GM23248 (cell line): ENCODE data around the gene CEBPA. TPM values are rescaled to one million over a fixed set of nuclear protein-coding genes. Genes with fewer than 3 reads are reported as not detected.

ENCODE experiments used
- DNase-seq: peaks from one replicate; pipeline ENCODE4 v3.0.0-alpha.2; 2015
- H2AFZ ChIP-seq: fragments of 200-600 bp; sonication (generic); 2 replicates; pipeline ENCODE4 v1.6.1; 2016; ENCODE audit warnings: antibody characterized with exemption
- H3F3A ChIP-seq: fragments of 200-600 bp; sonication (generic); 2 replicates; pipeline ENCODE4 v1.6.1; 2016; ENCODE audit warnings: mild to moderate bottlenecking, antibody characterized with exemption, mixed run types; ENCODE audit not compliant: insufficient read depth
- H3K27ac ChIP-seq: fragments of 200-600 bp; sonication (generic); 2 replicates; pipeline ENCODE4 v1.5.1; 2016; ENCODE audit warnings: mild to moderate bottlenecking
- H3K27me3 ChIP-seq: fragments of 200-600 bp; sonication (generic); replicated peaks from 2 replicates; pipeline ENCODE4 v1.6.1; 2016; ENCODE audit warnings: mild to moderate bottlenecking; ENCODE audit not compliant: insufficient read depth
- H3K36me3 ChIP-seq: fragments of 200-600 bp; sonication (generic); 2 replicates; pipeline ENCODE4 v1.6.1; 2016; ENCODE audit warnings: low read depth, mild to moderate bottlenecking
- H3K4me1 ChIP-seq: fragments of 200-600 bp; sonication (generic); 2 replicates; pipeline ENCODE4 v1.6.1; 2016; ENCODE audit warnings: mild to moderate bottlenecking; ENCODE audit not compliant: insufficient read depth
- H3K4me2 ChIP-seq: fragments of 200-600 bp; sonication (generic); one replicate; pipeline ENCODE4 v1.6.1; 2016; ENCODE audit warnings: mild to moderate bottlenecking; ENCODE audit not compliant: unreplicated experiment
- H3K4me3 ChIP-seq: fragments of 200-600 bp; sonication (generic); 2 replicates; pipeline ENCODE4 v1.5.1; 2016; ENCODE audit warnings: mild to moderate bottlenecking
- H3K79me2 ChIP-seq: fragments of 200-600 bp; sonication (generic); 2 replicates; pipeline ENCODE4 v1.6.1; 2016; ENCODE audit warnings: mild to moderate bottlenecking; ENCODE audit not compliant: insufficient read depth
- H3K9ac ChIP-seq: fragments of 200-600 bp; sonication (generic); 2 replicates; pipeline ENCODE4 v1.6.1; 2016; ENCODE audit warnings: mild to moderate bottlenecking
- H3K9me2 ChIP-seq: fragments of 200-600 bp; sonication (generic); 2 replicates; pipeline ENCODE4 v1.6.1; 2016; ENCODE audit warnings: mixed run types, mild to moderate bottlenecking, moderate library complexity; ENCODE audit not compliant: insufficient read depth
- H3K9me3 ChIP-seq: fragments of 200-600 bp; sonication (generic); one replicate; pipeline ENCODE4 v1.6.1; 2017; ENCODE audit warnings: low read depth
- H4K20me1 ChIP-seq: fragments of 200-600 bp; sonication (generic); 2 replicates; pipeline ENCODE4 v1.6.0; 2016; ENCODE audit not compliant: insufficient read depth
- EZH2 ChIP-seq: fragments of 200-600 bp; sonication (generic); IDR thresholded peaks from 2 replicates; pipeline ENCODE4 v1.6.1; 2018; ENCODE audit warnings: antibody characterized with exemption, mild to moderate bottlenecking; ENCODE audit not compliant: insufficient read depth, poor library complexity, severe bottlenecking
- EZH2phosphoT487 ChIP-seq: fragments of 200-600 bp; sonication (generic); IDR thresholded peaks from 2 replicates; pipeline ENCODE4 v1.6.1; 2018; ENCODE audit warnings: antibody characterized with exemption, moderate library complexity, mild to moderate bottlenecking, low read depth; ENCODE audit not compliant: insufficient read depth
- WGBS, 2 experiments: methylation state at CpG; one replicate each; pipeline ENCODE4 v1.1.6; 2015 to 2017; ENCODE audit warnings: low lambda C conversion rate in 2 of 2, low coverage in 1 of 2; ENCODE audit errors: missing lambda C conversion rate in 2 of 2; 5-methylcytosine and 5-hydroxymethylcytosine counted together
- in situ Hi-C: fragments of 300-500 bp; cut with MboI; formaldehyde crosslinking; loops from 2 replicates; pipeline ENCODE4 v1.15.0; 2020
- polyA plus RNA-seq: library from polyadenylated mRNA; unstranded; fragments of >200 nt; fragmentation: Nextera tagmentation; extraction: Ambion mirVana; gene quantifications from 2 replicates; pipeline ENCODE4 v1.2.1, GENCODE V29; 2016
- total RNA-seq: library from RNA; depleted of rRNA; stranded (reverse); fragments of >200 nt; shearing (Covaris generic); gene quantifications from 2 replicates; pipeline ENCODE4 v1.2.3, GENCODE V29; 2014

The CEBPA gene
- total and polyA plus RNA-seq, 2 experiments from 2014 or later = 0.22 TPM; not detected in 1

DNA sequence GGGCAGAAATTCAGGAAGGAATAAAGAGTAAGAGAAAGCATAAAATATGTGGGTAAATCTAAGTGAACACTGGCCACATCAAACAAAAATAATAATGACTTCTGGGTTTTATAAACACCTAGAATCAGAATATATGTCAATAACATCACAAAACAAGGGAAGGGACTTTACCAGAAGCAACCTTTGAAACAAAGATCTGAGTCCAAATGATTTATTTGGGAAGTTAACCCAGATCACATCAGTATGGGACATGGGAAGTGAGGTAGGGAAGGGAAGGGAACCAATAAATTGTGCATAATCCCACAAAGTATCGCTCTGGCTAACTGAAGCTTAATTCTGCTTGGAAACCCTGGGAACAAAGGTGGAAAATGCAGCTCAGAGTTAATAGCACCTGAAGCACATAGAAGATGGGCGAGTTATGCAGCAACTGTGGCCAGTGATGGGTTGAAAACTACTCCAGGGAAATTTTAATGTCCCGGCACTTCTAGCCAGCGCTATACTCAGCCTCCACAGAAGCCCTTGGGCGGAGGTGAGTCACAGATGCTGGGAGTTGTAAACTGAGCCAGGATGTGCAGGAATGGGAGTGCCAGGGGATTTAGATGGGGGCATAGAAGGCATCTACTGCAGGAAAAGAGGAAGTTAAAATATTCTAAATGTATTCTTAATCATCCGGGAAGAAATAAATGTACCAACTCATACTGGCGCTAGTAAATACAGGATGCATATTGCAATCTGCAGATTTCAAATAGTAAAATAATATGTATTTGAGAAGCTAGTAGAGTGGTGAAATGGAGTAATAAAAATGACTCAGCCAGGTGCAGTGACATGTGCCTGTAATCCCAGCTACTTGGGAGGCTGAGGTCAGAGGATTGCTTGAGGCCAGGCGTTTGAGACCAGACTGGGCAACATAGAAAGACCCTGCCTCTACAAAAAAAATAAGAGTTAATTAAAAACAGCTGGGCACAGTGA, 37.0 kb upstream of the CEBPA start:
- Histone ChIP-seq H3F3A (no peaks in the 10 kb centered on the region), H3K4me3 (no peak overlapping the region), H3K79me2 (no peaks in the 10 kb centered on the region), H3K9me3 (no peaks in the 10 kb centered on the region), H3K4me2 (no peak overlapping the region), H4K20me1 (no peaks in the 10 kb centered on the region; the same call in 1 of the 2 replicates), H3K9me2 (no peaks in the 10 kb centered on the region), H3K9ac (no peak overlapping the region), H2AFZ (no peak overlapping the region), H3K4me1 (no peaks in the 10 kb centered on the region), H3K27me3 (peaks cover 20% of the 10 kb centered on the region), H3K27ac (no peak overlapping the region), H3K36me3 (no peaks in the 10 kb centered on the region)
- WGBS, 2 experiments = 76 to 83% methylated on average over 8 of the region's 8 CpGs
- DNase-seq = no peak
- TF ChIP-seq EZH2 = no peak
- TF ChIP-seq EZH2phosphoT487 = no peak
- in situ Hi-C loops = no loop called here

DNA sequence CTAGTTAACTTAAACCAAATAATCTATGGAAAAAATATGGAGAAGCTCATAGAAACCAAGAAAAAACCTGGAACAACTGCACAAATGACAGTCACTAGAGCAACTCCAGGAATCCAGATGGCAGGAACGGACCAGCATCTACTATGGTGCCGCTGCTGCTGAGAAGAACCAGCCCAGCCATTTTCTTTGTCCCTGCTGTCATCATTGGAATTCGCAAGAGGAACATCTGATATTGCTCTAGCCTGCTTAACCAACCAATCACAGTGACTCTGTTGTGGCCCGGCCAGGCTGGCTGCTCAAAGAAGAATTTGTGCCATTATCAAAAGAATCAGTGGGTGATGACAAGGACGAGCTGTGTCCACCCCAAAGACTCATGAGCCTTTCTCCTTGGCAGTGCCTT, 33.1 kb upstream of the CEBPA start:
- Histone ChIP-seq H4K20me1 (no peaks in the 10 kb centered on the region; the same call in 1 of the 2 replicates), H3K9me2 (no peaks in the 10 kb centered on the region), H3K9me3 (no peaks in the 10 kb centered on the region), H3K4me1 (no peaks in the 10 kb centered on the region), H2AFZ (no peak overlapping the region), H3K27ac (no peak overlapping the region), H3F3A (no peaks in the 10 kb centered on the region), H3K4me3 (no peak overlapping the region), H3K27me3 (no peaks in the 10 kb centered on the region), H3K79me2 (no peaks in the 10 kb centered on the region), H3K4me2 (no peak overlapping the region), H3K9ac (no peak overlapping the region), H3K36me3 (no peaks in the 10 kb centered on the region)
- whole genome bisulfite sequencing, 2 experiments = 44 to 59% methylated on average over 5 of the region's 5 CpGs
- in situ Hi-C loops = no loop called here
- TF ChIP-seq EZH2phosphoT487 = no peak
- TF ChIP-seq EZH2 = no peak
- DNase-seq = no peak

DNA sequence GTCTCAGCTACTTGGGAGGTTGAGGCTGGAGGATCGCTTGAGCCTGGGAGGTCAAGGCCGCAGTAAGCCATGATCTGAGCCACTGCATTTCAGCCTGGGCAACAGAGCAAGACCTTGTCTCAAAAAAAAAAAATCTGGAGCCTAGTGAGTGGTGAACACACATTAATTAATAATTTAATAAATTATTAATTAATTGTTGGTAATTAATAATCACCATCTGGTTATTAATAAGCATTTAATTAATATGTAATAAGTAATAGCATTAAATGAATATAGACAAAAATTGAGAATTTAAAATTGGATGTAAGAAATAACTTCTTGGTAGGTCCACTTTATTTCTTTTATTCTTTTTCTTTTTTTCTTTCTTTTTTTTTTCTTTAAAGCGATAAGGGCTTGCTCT, 31.9 kb upstream of the CEBPA start:
- no peaks in the 10 kb centered on the region for H3K79me2 ChIP-seq
- no peak for DNase-seq
- no peak overlapping the region for H3K4me3 ChIP-seq
- H3F3A ChIP-seq = no peaks in the 10 kb centered on the region
- H3K9me3 ChIP-seq = no peaks in the 10 kb centered on the region
- no peak overlapping the region for H3K27ac ChIP-seq
- H3K36me3 ChIP-seq = no peaks in the 10 kb centered on the region
- WGBS, 2 experiments = 93 to 94% methylated on average over 3 of the region's 3 CpGs
- H3K4me1 ChIP-seq = no peaks in the 10 kb centered on the region
- no peak overlapping the region for H3K4me2 ChIP-seq
- H4K20me1 ChIP-seq = no peaks in the 10 kb centered on the region; the same call in 1 of the 2 replicates
- no peaks in the 10 kb centered on the region for H3K9me2 ChIP-seq
- no peak for TF ChIP-seq EZH2
- no peak for TF ChIP-seq EZH2phosphoT487
- in situ Hi-C loops = no loop called here
- H2AFZ ChIP-seq = no peak overlapping the region
- H3K27me3 ChIP-seq = no peaks in the 10 kb centered on the region; the same call in 1 of the 2 replicates
- no peak overlapping the region for H3K9ac ChIP-seq

DNA sequence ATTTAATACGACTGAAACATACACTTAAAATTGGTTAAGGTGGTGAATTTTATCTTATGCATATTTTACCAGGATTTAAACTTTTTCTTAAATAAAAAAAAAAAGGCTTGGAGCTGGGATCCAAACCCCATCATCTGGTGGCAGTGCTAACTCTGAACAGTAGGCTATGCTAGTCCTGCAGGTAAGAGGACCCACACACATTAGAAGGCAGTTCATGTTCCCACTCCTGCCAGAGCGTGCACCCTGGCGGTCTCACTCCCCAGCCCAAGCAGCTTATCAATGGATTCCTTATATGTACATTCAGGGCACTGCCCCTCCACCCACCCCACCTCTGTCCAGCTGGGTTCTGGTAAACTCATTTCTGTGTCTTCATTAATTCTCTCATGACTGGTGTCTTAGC, 31.3 kb upstream of the CEBPA start:
- H3K9ac ChIP-seq = no peak overlapping the region
- H3K9me3 ChIP-seq = no peaks in the 10 kb centered on the region
- in situ Hi-C loops = no loop called here
- H3K9me2 ChIP-seq = no peaks in the 10 kb centered on the region
- H3K27ac ChIP-seq = no peak overlapping the region
- DNase-seq = no peak
- WGBS, 2 experiments = 70 to 75% methylated on average over 3 of the region's 3 CpGs
- H3K79me2 ChIP-seq = no peaks in the 10 kb centered on the region
- H2AFZ ChIP-seq = no peak overlapping the region
- no peaks in the 10 kb centered on the region for H3F3A ChIP-seq
- H3K4me1 ChIP-seq = no peaks in the 10 kb centered on the region
- no peak overlapping the region for H3K4me3 ChIP-seq
- no peaks in the 10 kb centered on the region for H3K36me3 ChIP-seq
- TF ChIP-seq EZH2phosphoT487 (no peak), EZH2 (no peak)
- no peaks in the 10 kb centered on the region; the same call in 1 of the 2 replicates for H4K20me1 ChIP-seq
- no peaks in the 10 kb centered on the region; the same call in 1 of the 2 replicates for H3K27me3 ChIP-seq
- no peak overlapping the region for H3K4me2 ChIP-seq
